Measurements from ENCODE around the gene MACF1. TPM values are rescaled to one million over a fixed set of nuclear protein-coding genes. Genes with fewer than 3 reads are reported as not detected.

The MACF1 gene
- total RNA-seq, 4 donors from 2014 or later = 210 to 602 (median 573) TPM

DNA sequence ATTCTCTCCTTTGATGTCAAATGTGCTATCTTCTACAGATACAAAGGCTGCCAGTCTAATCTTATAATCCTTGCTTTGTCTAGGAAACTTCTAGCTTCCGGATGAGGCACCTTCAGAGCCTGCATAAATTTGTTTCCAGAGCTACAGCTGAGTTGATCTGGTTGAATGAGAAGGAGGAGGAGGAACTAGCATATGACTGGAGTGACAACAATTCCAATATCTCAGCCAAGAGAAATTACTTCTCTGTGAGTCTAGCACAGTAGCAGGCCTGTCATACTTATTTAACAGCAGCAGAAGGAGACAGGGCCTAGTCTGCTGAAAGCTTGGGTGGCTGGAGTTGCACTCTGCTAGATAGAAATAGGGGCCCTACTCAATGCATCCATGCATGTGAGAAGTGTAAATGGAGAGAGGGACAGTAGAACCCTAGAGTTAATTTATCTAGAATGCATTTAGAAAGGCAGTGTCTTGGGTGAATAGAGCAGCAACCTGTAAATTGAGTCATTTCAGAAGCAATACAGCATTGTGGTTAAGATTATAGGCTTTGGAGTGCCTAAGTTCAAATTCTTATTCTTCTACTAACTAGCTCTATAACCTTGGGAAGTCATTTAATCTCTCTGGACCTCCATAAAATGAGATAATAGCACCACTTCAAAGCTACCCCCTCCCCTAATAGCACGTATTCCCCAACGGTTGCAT, 89.0 kb downstream of the MACF1 start:
- no peaks in the 10 kb centered on the region for H3K9me3 ChIP-seq
- peaks cover 0 to 4% of the 10 kb centered on the region in 2 donors for H3K4me1 ChIP-seq
- H3K36me3 ChIP-seq = no peaks in the 10 kb centered on the region
- no peak for TF ChIP-seq POLR2A (IDR thresholded peaks at IDR 0.05)
- TF ChIP-seq, protein P1, sequence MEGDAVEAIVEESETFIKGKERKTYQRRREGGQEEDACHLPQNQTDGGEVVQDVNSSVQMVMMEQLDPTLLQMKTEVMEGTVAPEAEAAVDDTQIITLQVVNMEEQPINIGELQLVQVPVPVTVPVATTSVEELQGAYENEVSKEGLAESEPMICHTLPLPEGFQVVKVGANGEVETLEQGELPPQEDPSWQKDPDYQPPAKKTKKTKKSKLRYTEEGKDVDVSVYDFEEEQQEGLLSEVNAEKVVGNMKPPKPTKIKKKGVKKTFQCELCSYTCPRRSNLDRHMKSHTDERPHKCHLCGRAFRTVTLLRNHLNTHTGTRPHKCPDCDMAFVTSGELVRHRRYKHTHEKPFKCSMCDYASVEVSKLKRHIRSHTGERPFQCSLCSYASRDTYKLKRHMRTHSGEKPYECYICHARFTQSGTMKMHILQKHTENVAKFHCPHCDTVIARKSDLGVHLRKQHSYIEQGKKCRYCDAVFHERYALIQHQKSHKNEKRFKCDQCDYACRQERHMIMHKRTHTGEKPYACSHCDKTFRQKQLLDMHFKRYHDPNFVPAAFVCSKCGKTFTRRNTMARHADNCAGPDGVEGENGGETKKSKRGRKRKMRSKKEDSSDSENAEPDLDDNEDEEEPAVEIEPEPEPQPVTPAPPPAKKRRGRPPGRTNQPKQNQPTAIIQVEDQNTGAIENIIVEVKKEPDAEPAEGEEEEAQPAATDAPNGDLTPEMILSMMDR (IDR thresholded peaks at IDR 0.05) = no peak
- H3K27me3 ChIP-seq = no peaks in the 10 kb centered on the region
- no peak overlapping the region for H3K4me3 ChIP-seq
- no peak for DNase-seq
- no peak overlapping the region for H3K27ac ChIP-seq
- intact Hi-C loops (cut with DNase I; ENCODE audit: low total_unique reads) = no loop called here

DNA sequence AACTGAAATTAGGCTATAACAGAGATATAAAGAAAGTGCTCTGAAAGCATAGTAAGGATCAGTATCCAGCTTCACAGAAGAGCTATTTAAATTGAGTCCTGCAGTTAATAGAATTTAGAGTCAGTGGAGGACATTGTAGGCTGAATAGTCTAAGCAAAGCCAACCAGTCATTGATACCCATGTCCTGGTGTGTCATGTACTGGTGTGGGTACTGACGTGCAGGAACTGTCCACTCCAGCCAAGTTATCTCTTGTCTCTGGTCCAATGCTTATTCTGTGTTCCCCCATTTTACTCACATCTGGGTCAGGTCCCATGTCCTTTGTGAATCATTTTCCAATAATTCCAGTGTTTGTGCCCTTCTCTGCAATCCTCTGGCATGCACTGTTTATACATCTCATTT, 90.0 kb downstream of the MACF1 start:
- intact Hi-C loops (cut with DNase I; ENCODE audit: low total_unique reads) = no loop called here
- no peak overlapping the region for H3K4me3 ChIP-seq
- H3K4me1 ChIP-seq = peaks cover 0 to 4% of the 10 kb centered on the region in 2 donors
- no peaks in the 10 kb centered on the region for H3K9me3 ChIP-seq
- peak overlapping the region in 1 of 2 donors; percentile 22 for H3K27ac ChIP-seq
- DNase-seq = no peak
- H3K27me3 ChIP-seq = no peaks in the 10 kb centered on the region
- TF ChIP-seq, protein P1 (IDR thresholded peaks at IDR 0.05) = no peak
- TF ChIP-seq POLR2A (IDR thresholded peaks at IDR 0.05) = no peak
- H3K36me3 ChIP-seq = no peaks in the 10 kb centered on the region

DNA sequence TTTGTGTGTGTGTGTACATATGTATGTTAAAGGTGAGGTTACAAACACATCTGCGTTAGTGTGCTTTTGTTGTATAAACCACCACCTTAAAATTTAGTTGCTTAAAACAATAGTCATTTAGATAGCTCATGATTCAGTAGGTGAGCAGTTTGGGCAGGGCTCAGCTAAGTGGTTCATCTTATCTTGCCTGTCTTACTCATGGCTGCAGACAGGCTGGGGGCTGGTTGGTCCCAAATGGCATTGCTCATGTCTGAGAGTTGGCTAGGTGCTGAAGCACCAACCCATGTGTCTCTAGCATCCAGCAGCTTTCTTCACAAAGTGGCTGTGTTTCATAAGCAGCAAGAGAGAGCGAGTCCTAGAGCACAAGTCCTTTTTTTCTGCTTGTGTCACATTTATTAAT, 91.4 kb downstream of the MACF1 start:
- H3K4me3 ChIP-seq = no peak overlapping the region
- H3K36me3 ChIP-seq = no peaks in the 10 kb centered on the region
- peak overlapping the region in 1 of 2 donors; percentile 0 for H3K27ac ChIP-seq
- TF ChIP-seq, protein P1 (IDR thresholded peaks at IDR 0.05) = no peak
- TF ChIP-seq POLR2A (IDR thresholded peaks at IDR 0.05) = no peak
- peaks cover 0 to 4% of the 10 kb centered on the region in 2 donors for H3K4me1 ChIP-seq
- H3K27me3 ChIP-seq = no peaks in the 10 kb centered on the region
- intact Hi-C loops (cut with DNase I; ENCODE audit: low total_unique reads) = no loop called here
- H3K9me3 ChIP-seq = no peaks in the 10 kb centered on the region
- no peak for DNase-seq

DNA sequence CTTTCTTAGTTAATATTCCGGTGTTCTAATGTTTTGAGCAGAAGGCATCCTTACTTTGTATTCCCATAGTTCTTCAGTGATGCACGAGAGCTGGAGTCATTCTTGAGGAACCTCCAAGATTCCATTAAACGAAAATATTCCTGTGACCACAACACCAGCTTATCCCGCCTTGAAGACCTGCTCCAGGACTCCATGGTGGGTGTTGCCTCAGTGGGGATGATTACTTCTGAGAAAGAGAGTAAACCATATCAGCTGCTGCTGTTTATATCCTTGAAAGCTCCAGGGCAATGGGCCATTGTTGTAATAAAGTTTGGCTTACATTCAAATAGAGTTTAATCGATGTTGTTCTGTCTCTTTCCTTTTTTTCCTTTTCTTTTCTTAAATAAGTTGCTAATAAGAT, 93.1 kb downstream of the MACF1 start:
- Histone ChIP-seq H3K4me1 (peaks cover 0 to 4% of the 10 kb centered on the region in 2 donors), H3K4me3 (no peak overlapping the region), H3K36me3 (no peaks in the 10 kb centered on the region), H3K27ac (peak overlapping the region in 1 of 2 donors; percentile 46), H3K9me3 (no peaks in the 10 kb centered on the region), H3K27me3 (no peaks in the 10 kb centered on the region)
- TF ChIP-seq, protein P1 (IDR thresholded peaks at IDR 0.05) = no peak
- intact Hi-C loops (cut with DNase I; ENCODE audit: low total_unique reads) = no loop called here
- DNase-seq = no peak

DNA sequence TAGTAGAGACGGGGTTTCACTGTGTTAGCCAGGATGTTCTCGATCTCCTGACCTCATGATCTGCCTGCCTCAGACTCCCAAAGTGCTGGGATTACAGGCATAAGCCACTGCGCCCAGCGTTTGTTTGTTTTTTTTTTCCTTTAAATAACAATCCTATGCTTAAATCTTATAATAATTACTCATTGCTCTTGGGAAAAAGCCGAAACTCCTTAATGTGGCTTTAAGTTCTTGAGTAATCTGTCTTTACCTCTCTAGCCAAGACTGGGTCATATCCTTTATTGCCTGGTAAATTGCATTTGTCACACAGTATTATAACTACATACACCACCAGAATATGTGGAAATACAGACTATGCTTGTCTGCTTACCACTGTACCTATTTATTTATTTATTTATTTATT, 97.1 kb downstream of the MACF1 start:
- H3K4me1 ChIP-seq = no peaks in the 10 kb centered on the region
- no peak overlapping the region for H3K27ac ChIP-seq
- DNase-seq = no peak
- no peaks in the 10 kb centered on the region for H3K9me3 ChIP-seq
- H3K36me3 ChIP-seq = no peaks in the 10 kb centered on the region
- TF ChIP-seq, protein P1 (IDR thresholded peaks at IDR 0.05) = no peak
- no peak for TF ChIP-seq POLR2A (IDR thresholded peaks at IDR 0.05)
- intact Hi-C loops (cut with DNase I; ENCODE audit: low total_unique reads) = no loop called here
- H3K27me3 ChIP-seq = no peaks in the 10 kb centered on the region
- H3K4me3 ChIP-seq = no peak overlapping the region

All from uterus (tissue), 4 donors.